IMR-90 (cell line): ENCODE data around the gene VPS37C. TPM values are rescaled to one million over a fixed set of nuclear protein-coding genes. Genes with fewer than 3 reads are reported as not detected.

Experiments used
- ATAC-seq: fragments of 200-7000 bp; cut with Tn5 transposase; 2 replicates; pipeline ENCODE4 v1.9.1; 2020; ENCODE audit warnings: low read depth, mild to moderate bottlenecking, moderate library complexity
- BruUV-seq: library from RNA; stranded (reverse); fragments of 400-500 nt; replicated peaks from 2 replicates; lab custom pipeline; 2021; lab: Mats Ljungman, UMichigan
- CTCF ChIA-PET: fragments of 300-600 bp; formaldehyde crosslinking; extraction: SDS; loops from one replicate; lab custom pipeline; 2021; ENCODE audit warnings: antibody characterized with exemption; lab: Yijun Ruan, JAX
- POLR2A ChIA-PET: fragments of 300-600 bp; sonication (Branson Sonifier 250); formaldehyde crosslinking; loops from one replicate; lab custom pipeline; 2022; ENCODE audit warnings: antibody characterized with exemption; ENCODE audit not compliant: unreplicated experiment; lab: Charles Lee
- DNase-seq: peaks from one replicate; pipeline ENCODE4 v3.0.0; 2013
- H2AFZ ChIP-seq: replicated peaks from 2 replicates; pipeline ENCODE3; 2013; ENCODE audit warnings: low read length, mild to moderate bottlenecking; ENCODE audit not compliant: poor library complexity
- H2AK5ac ChIP-seq: 2 replicates; pipeline ENCODE4 v1.6.1; 2013; ENCODE audit warnings: low read depth, low read length, inconsistent platforms
- H2AK9ac ChIP-seq: replicated peaks from 2 replicates; pipeline ENCODE3; 2013; ENCODE audit warnings: mild to moderate bottlenecking, low read depth, low read length, moderate library complexity; ENCODE audit not compliant: poor library complexity
- H2BK120ac ChIP-seq: 2 replicates; pipeline ENCODE4 v1.6.1; 2013; ENCODE audit warnings: low read depth, low read length, inconsistent platforms
- H2BK15ac ChIP-seq: 3 replicates; pipeline ENCODE4 v1.6.1; 2013; ENCODE audit warnings: low read depth, low read length, inconsistent platforms
- H2BK20ac ChIP-seq: 2 replicates; pipeline ENCODE4 v1.6.1; 2013; ENCODE audit warnings: low read depth, mild to moderate bottlenecking, inconsistent platforms, low read length, moderate library complexity
- H2BK5ac ChIP-seq: 2 replicates; pipeline ENCODE4 v1.6.1; 2013; ENCODE audit warnings: mild to moderate bottlenecking, low read depth, low read length, inconsistent platforms; ENCODE audit not compliant: poor library complexity, severe bottlenecking
- H3K14ac ChIP-seq: replicated peaks from 2 replicates; pipeline ENCODE4 v1.6.1; 2013; ENCODE audit warnings: low read depth, low read length, inconsistent platforms
- H3K18ac ChIP-seq: 2 replicates; pipeline ENCODE4 v1.6.1; 2013; ENCODE audit warnings: low read depth, low read length, control low read depth
- H3K23ac ChIP-seq: 2 replicates; pipeline ENCODE4 v1.6.1; 2013; ENCODE audit warnings: low read depth, low read length, inconsistent platforms
- H3K27ac ChIP-seq: 2 replicates; pipeline ENCODE4 v1.5.1; 2013; ENCODE audit warnings: mild to moderate bottlenecking, control low read depth, low read length; ENCODE audit not compliant: insufficient read depth
- H3K27me3 ChIP-seq: 2 replicates; pipeline ENCODE4 v1.6.1; 2013; ENCODE audit warnings: low read length; ENCODE audit not compliant: control insufficient read depth, insufficient read depth
- H3K36me3 ChIP-seq: 2 replicates; pipeline ENCODE4 v1.6.1; 2013; ENCODE audit warnings: low read length, mixed read lengths; ENCODE audit not compliant: control insufficient read depth, insufficient read depth
- H3K4ac ChIP-seq: 2 replicates; pipeline ENCODE4 v1.6.1; 2013; ENCODE audit warnings: low read depth, low read length, inconsistent platforms
- H3K4me1 ChIP-seq: 2 replicates; pipeline ENCODE4 v1.6.1; 2013; ENCODE audit warnings: low read length, mixed read lengths; ENCODE audit not compliant: control insufficient read depth, insufficient read depth
- H3K4me2 ChIP-seq: 2 replicates; pipeline ENCODE4 v1.6.1; 2013; ENCODE audit warnings: low read depth, mild to moderate bottlenecking, control low read depth, low read length, moderate library complexity
- H3K4me3 ChIP-seq: 2 replicates; pipeline ENCODE4 v1.5.1; 2013; ENCODE audit warnings: low read depth, mild to moderate bottlenecking, control low read depth, low read length, moderate library complexity; ENCODE audit not compliant: insufficient read depth
- H3K56ac ChIP-seq: 2 replicates; pipeline ENCODE4 v1.6.1; 2013; ENCODE audit warnings: low read length, inconsistent platforms; ENCODE audit not compliant: insufficient read depth; ENCODE audit errors: extremely low read depth
- H3K79me1 ChIP-seq, 2 experiments: 2 replicates each; pipeline ENCODE4 v1.6.1; 2013; ENCODE audit warnings: low read length in 2 of 2, inconsistent platforms in 1 of 2, low read depth in 1 of 2
- H3K9ac ChIP-seq: 2 replicates; pipeline ENCODE4 v1.6.1; 2013; ENCODE audit warnings: low read depth, low read length, control low read depth
- H3K9me1 ChIP-seq: 2 replicates; pipeline ENCODE4 v1.6.1; 2013; ENCODE audit warnings: low read length, inconsistent platforms; ENCODE audit not compliant: insufficient read depth
- H3K9me3 ChIP-seq: 2 replicates; pipeline ENCODE4 v1.6.1; 2013; ENCODE audit warnings: low read length; ENCODE audit not compliant: control insufficient read depth, insufficient read depth
- H4K20me1 ChIP-seq: 2 replicates; pipeline ENCODE4 v1.6.1; 2013; ENCODE audit warnings: low read length, inconsistent platforms; ENCODE audit not compliant: insufficient read depth
- H4K5ac ChIP-seq: 2 replicates; pipeline ENCODE4 v1.6.1; 2013; ENCODE audit warnings: mild to moderate bottlenecking, low read depth, low read length, control low read depth
- H4K8ac ChIP-seq, 2 experiments: 2 replicates each; pipeline ENCODE4 v1.6.1; 2013; ENCODE audit warnings: low read depth in 2 of 2, low read length in 2 of 2, control low read depth in 1 of 2, inconsistent platforms in 1 of 2
- H4K91ac ChIP-seq: 2 replicates; pipeline ENCODE4 v1.6.1; 2013; ENCODE audit warnings: low read depth, low read length, inconsistent platforms; ENCODE audit not compliant: insufficient read depth
- BHLHE40 ChIP-seq: fragments of 150-350 bp; IDR thresholded peaks from 2 replicates; pipeline ENCODE4 v1.6.1; 2016; ENCODE audit warnings: mild to moderate bottlenecking, low read depth, low read length
- CEBPB ChIP-seq: IDR thresholded peaks from 2 replicates; pipeline ENCODE4 v1.6.1; 2012; ENCODE audit warnings: low read depth, low read length, improper control_type of control experiment
- CHD1 ChIP-seq: IDR thresholded peaks from 2 replicates; pipeline ENCODE4 v1.6.1; 2012; ENCODE audit warnings: low read depth, low read length, improper control_type of control experiment
- CTCF ChIP-seq: conservative IDR thresholded peaks from 2 replicates; pipeline ENCODE4 v1.5.1; 2012; ENCODE audit warnings: mild to moderate bottlenecking, low read depth, low read length, improper control_type of control experiment
- ELK1 ChIP-seq: fragments of 150-350 bp; IDR thresholded peaks from 2 replicates; pipeline ENCODE4 v1.6.1; 2016; ENCODE audit warnings: low read depth, mild to moderate bottlenecking, low read length, moderate library complexity, borderline replicate concordance
- FOS ChIP-seq: fragments of 150-350 bp; IDR thresholded peaks from 2 replicates; pipeline ENCODE4 v1.6.1; 2016; ENCODE audit warnings: low read depth, low read length
- MAFK ChIP-seq: IDR thresholded peaks from 2 replicates; pipeline ENCODE4 v1.6.1; 2012; ENCODE audit warnings: low read depth, low read length, improper control_type of control experiment
- MAZ ChIP-seq: IDR thresholded peaks from 2 replicates; pipeline ENCODE4 v1.6.1; 2012; ENCODE audit warnings: low read depth, mild to moderate bottlenecking, low read length, improper control_type of control experiment, moderate library complexity, borderline replicate concordance
- MXI1 ChIP-seq: IDR thresholded peaks from 2 replicates; pipeline ENCODE4 v1.6.1; 2012; ENCODE audit warnings: low read depth, mild to moderate bottlenecking, low read length, moderate library complexity, borderline replicate concordance
- NFE2L2 ChIP-seq: fragments of 150-350 bp; IDR thresholded peaks from 2 replicates; pipeline ENCODE4 v1.6.1; 2016; ENCODE audit warnings: low read depth, mild to moderate bottlenecking, low read length
- POLR2A ChIP-seq: IDR thresholded peaks from 2 replicates; pipeline ENCODE4 v1.6.1; 2012; ENCODE audit warnings: mild to moderate bottlenecking, low read depth, low read length
- RAD21 ChIP-seq: IDR thresholded peaks from 2 replicates; pipeline ENCODE4 v1.6.1; 2012; ENCODE audit warnings: low read length, improper control_type of control experiment
- RCOR1 ChIP-seq: IDR thresholded peaks from 2 replicates; pipeline ENCODE4 v1.6.1; 2012; ENCODE audit warnings: mild to moderate bottlenecking, low read length, improper control_type of control experiment; ENCODE audit not compliant: insufficient replicate concordance
- RFX5 ChIP-seq: IDR thresholded peaks from 2 replicates; pipeline ENCODE4 v1.8.0; 2012; ENCODE audit warnings: low read depth, mild to moderate bottlenecking, low read length, moderate library complexity
- SMC3 ChIP-seq: fragments of 150-350 bp; IDR thresholded peaks from 2 replicates; pipeline ENCODE4 v1.6.1; 2016; ENCODE audit warnings: low read depth, mild to moderate bottlenecking, antibody characterized with exemption, low read length, moderate library complexity
- USF2 ChIP-seq: fragments of 150-350 bp; IDR thresholded peaks from 2 replicates; pipeline ENCODE4 v1.6.1; 2017; ENCODE audit warnings: mild to moderate bottlenecking, antibody characterized with exemption, low read length, low read depth
- WGBS, 2 experiments: methylation state at CpG; one replicate each; pipeline versions ENCODE4 v1.1.5 to v1.1.7; 2013; ENCODE audit warnings: missing lambda C conversion rate in 2 of 2; ENCODE audit not compliant: insufficient read length in 1 of 2; ENCODE audit errors: extremely low coverage in 2 of 2; 5-methylcytosine and 5-hydroxymethylcytosine counted together
- dilution Hi-C: fragments of 300-500 bp; cut with HindIII; formaldehyde crosslinking; loops from one replicate; pipeline ENCODE4 v1.14.3; 2018; ENCODE audit warnings: low sequenced_read_pairs; ENCODE audit not compliant: unreplicated experiment
- in situ Hi-C: fragments of 300-500 bp; cut with MboI; formaldehyde crosslinking; loops from 3 replicates; pipeline ENCODE4 v1.14.3; 2019; ENCODE audit warnings: low sequenced_read_pairs, inconsistent platforms, mixed read lengths
- intact Hi-C: fragments of 100-400 bp; cut with micrococcal nuclease; formaldehyde crosslinking; loops from 2 replicates; pipeline ENCODE4 v1.10.0; 2022
- polyA plus RNA-seq, 3 experiments: library from polyadenylated mRNA; depleted of rRNA; stranded (reverse); fragments of >200 nt; gene quantifications; 2 replicates each; pipeline ENCODE4 v1.2.3, GENCODE V29; 2012; ENCODE audit warnings: low replicate concordance in 1 of 3
- total RNA-seq: library from RNA; depleted of rRNA; stranded (reverse); fragments of >200 nt; gene quantifications from 2 replicates; pipeline ENCODE4 v1.2.3, GENCODE V29; 2012

The VPS37C gene
- total and polyA plus RNA-seq, 2 of the 4 experiments (the other 2 are of a cell fraction), result 3.2 to 13.2 TPM

- in situ Hi-C loops, result no loop called here
- Histone ChIP-seq H4K91ac (no peak overlapping the region), H3K9me1 (peaks cover 19% of the 10 kb centered on the region), H3K36me3 (peaks cover 3% of the 10 kb centered on the region; the same call in 1 of the 2 replicates), H3K4me2 (no peak overlapping the region), H4K5ac (no peak overlapping the region), H3K27ac (no peak overlapping the region), H3K9me3 (no peaks in the 10 kb centered on the region), H3K4ac (no peak overlapping the region), H3K18ac (no peak overlapping the region), H2BK120ac (no peak overlapping the region), H4K20me1 (peaks cover 72% of the 10 kb centered on the region), H3K9ac (no peak overlapping the region), H3K79me1 (peaks cover 54 to 84% of the 10 kb centered on the region in 2 experiments), H3K4me3 (no peak overlapping the region), H2AK9ac (no peak overlapping the region), H2AFZ (no peak overlapping the region), H2BK20ac (no peak overlapping the region), H3K56ac (no peak overlapping the region), H3K23ac (no peak overlapping the region), H3K14ac (no peak overlapping the region), H2AK5ac (no peak overlapping the region), H3K27me3 (no peaks in the 10 kb centered on the region), H3K4me1 (peaks cover 14% of the 10 kb centered on the region), H2BK15ac (no peak overlapping the region), H2BK5ac (no peak overlapping the region), H4K8ac (no peak overlapping the region)
- 83% methylated on average over 2 of the region's 9 CpGs; no CpG with 5 or more reads in 1 of the 2 experiments for WGBS, 2 experiments
- TF ChIP-seq CEBPB (no peak), ELK1 (no peak), RCOR1 (no peak), NFE2L2 (no peak), RAD21 (no peak), CHD1 (no peak), USF2 (no peak), FOS (no peak), RFX5 (no peak), MXI1 (no peak), BHLHE40 (no peak), POLR2A (no peak), SMC3 (no peak), MAZ (no peak), MAFK (no peak), CTCF (no peak)
- DNase-seq, result no peak
- BruUV-seq, result no TSS peak
- ChIA-PET POLR2A (no interaction called here), CTCF (no interaction called here)
- dilution Hi-C loops, result no loop called here
- intact Hi-C loops, result no loop called here
- no peak for ATAC-seq
Observed at GRCh38 chr11:61146416-61146815, 14.8 kb downstream of the VPS37C start.
